ENCODE data around the gene SORCS2.

DNA sequence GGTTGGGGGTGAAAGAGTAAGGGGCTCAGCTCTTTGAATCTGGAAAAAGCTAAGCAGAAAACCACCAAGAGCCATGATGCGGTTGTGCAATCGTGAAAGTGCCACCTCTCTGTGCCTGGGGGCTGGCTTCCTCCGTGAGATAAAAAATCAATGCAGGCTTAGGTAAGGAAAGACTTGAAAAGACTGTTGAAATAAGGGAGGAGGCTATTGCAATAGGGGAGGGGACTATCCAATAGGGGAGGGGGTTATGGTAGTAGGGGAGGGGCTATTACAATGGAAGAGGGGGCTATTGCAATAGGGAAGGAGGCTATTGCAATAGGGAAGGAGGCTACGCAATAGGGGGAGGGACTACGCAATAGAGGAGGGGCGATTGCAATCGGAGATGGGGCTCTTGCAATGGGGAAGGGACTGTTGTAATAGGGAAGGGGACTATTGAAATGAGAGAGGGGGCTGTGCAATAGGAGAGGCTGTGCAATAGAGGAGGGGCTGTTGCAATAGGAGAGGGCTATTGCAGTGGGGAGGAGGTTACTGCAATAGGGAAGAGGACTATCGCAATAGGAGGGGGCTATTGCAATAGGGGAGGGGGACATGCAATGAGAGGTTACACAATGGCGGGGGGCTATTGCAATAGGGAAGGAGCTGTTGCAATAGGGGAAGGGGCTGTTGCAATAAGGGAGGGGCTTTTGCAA, 404.7 kb downstream of the SORCS2 start:
- TF ChIP-seq, protein P1, sequence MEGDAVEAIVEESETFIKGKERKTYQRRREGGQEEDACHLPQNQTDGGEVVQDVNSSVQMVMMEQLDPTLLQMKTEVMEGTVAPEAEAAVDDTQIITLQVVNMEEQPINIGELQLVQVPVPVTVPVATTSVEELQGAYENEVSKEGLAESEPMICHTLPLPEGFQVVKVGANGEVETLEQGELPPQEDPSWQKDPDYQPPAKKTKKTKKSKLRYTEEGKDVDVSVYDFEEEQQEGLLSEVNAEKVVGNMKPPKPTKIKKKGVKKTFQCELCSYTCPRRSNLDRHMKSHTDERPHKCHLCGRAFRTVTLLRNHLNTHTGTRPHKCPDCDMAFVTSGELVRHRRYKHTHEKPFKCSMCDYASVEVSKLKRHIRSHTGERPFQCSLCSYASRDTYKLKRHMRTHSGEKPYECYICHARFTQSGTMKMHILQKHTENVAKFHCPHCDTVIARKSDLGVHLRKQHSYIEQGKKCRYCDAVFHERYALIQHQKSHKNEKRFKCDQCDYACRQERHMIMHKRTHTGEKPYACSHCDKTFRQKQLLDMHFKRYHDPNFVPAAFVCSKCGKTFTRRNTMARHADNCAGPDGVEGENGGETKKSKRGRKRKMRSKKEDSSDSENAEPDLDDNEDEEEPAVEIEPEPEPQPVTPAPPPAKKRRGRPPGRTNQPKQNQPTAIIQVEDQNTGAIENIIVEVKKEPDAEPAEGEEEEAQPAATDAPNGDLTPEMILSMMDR (IDR thresholded peaks at IDR 0.05) = no peak
- no peak for TF ChIP-seq POLR2A (IDR thresholded peaks at IDR 0.05)

All from esophagus squamous epithelium (tissue), 4 donors.